ENCODE data around the gene SLC12A7.

The SLC12A7 gene

GRCh38 chr5:1156754-1157460, 45.0 kb upstream of the SLC12A7 start:
- Histone ChIP-seq H3K4me3 (ENCODE audit: low read length, poor library complexity, severe bottlenecking) (no peak overlapping the region), H3K9ac (ENCODE audit: low read depth, low read length, poor library complexity, severe bottlenecking) (no peak overlapping the region), H3K4me1 (ENCODE audit: insufficient read depth, low read length, poor library complexity, severe bottlenecking) (peaks cover 9% of the 10 kb centered on the region), H3F3A (ENCODE audit: low read depth) (0 out of 2 replicates have a peak, but pooled peaks cover 2% of the 10 kb centered on the region), H4K20me1 (ENCODE audit: insufficient read depth, low read length, poor library complexity, severe bottlenecking) (no peaks in the 10 kb centered on the region), H3K36me3 (ENCODE audit: insufficient read depth, low read length) (no peaks in the 10 kb centered on the region), H3K4me2 (ENCODE audit: low read depth, low read length, poor library complexity, severe bottlenecking) (no peak overlapping the region), H2AFZ (ENCODE audit: low read length) (no peak overlapping the region), H3K27me3 (ENCODE audit: insufficient read depth, low read length, poor library complexity, severe bottlenecking) (no peaks in the 10 kb centered on the region), H3K9me2 (replicated peaks; ENCODE audit: low read depth, low read length) (no peaks in the 10 kb centered on the region), H3K9me3 (ENCODE audit: insufficient read depth, low read depth, low read length) (no peaks in the 10 kb centered on the region), H3K79me2 (ENCODE audit: insufficient read depth, low read length) (no peaks in the 10 kb centered on the region)
- TF ChIP-seq CTCF (conservative IDR thresholded peaks at IDR 0.05; ENCODE audit: low read length) (no peak), EZH2phosphoT487 (IDR thresholded peaks at IDR 0.05; ENCODE audit: borderline replicate concordance) (no peak)

- no peak overlapping the region for H2AFZ ChIP-seq (ENCODE audit: low read length)
- H4K20me1 ChIP-seq (ENCODE audit: insufficient read depth, low read length, poor library complexity, severe bottlenecking), result no peaks in the 10 kb centered on the region
- TF ChIP-seq CTCF (conservative IDR thresholded peaks at IDR 0.05; ENCODE audit: low read length), result no peak
- no peak for TF ChIP-seq EZH2phosphoT487 (IDR thresholded peaks at IDR 0.05; ENCODE audit: borderline replicate concordance)
- 0 out of 2 replicates have a peak, but pooled peaks cover 2% of the 10 kb centered on the region for H3F3A ChIP-seq (ENCODE audit: low read depth)
- H3K4me3 ChIP-seq (ENCODE audit: low read length, poor library complexity, severe bottlenecking), result no peak overlapping the region
- no peaks in the 10 kb centered on the region for H3K36me3 ChIP-seq (ENCODE audit: insufficient read depth, low read length)
- no peaks in the 10 kb centered on the region for H3K9me3 ChIP-seq (ENCODE audit: insufficient read depth, low read depth, low read length)
- no peak overlapping the region for H3K4me2 ChIP-seq (ENCODE audit: low read depth, low read length, poor library complexity, severe bottlenecking)
- H3K9me2 ChIP-seq (replicated peaks; ENCODE audit: low read depth, low read length), result no peaks in the 10 kb centered on the region
- peaks cover 12% of the 10 kb centered on the region for H3K4me1 ChIP-seq (ENCODE audit: insufficient read depth, low read length, poor library complexity, severe bottlenecking)
- H3K9ac ChIP-seq (ENCODE audit: low read depth, low read length, poor library complexity, severe bottlenecking), result no peak overlapping the region
- H3K27me3 ChIP-seq (ENCODE audit: insufficient read depth, low read length, poor library complexity, severe bottlenecking), result no peaks in the 10 kb centered on the region
- no peaks in the 10 kb centered on the region for H3K79me2 ChIP-seq (ENCODE audit: insufficient read depth, low read length)
Observed at GRCh38 chr5:1156033-1156753, 44.3 kb upstream of the SLC12A7 start.

GRCh38 chr5:1155191-1156032, 43.5 kb upstream of the SLC12A7 start:
- 0 out of 2 replicates have a peak, but pooled peaks cover 2% of the 10 kb centered on the region for H3F3A ChIP-seq (ENCODE audit: low read depth)
- no peak overlapping the region for H2AFZ ChIP-seq (ENCODE audit: low read length)
- no peaks in the 10 kb centered on the region for H3K27me3 ChIP-seq (ENCODE audit: insufficient read depth, low read length, poor library complexity, severe bottlenecking)
- H3K79me2 ChIP-seq (ENCODE audit: insufficient read depth, low read length), result no peaks in the 10 kb centered on the region
- H3K9me3 ChIP-seq (ENCODE audit: insufficient read depth, low read depth, low read length), result no peaks in the 10 kb centered on the region
- peaks cover 12% of the 10 kb centered on the region for H3K4me1 ChIP-seq (ENCODE audit: insufficient read depth, low read length, poor library complexity, severe bottlenecking)
- no peaks in the 10 kb centered on the region for H3K9me2 ChIP-seq (replicated peaks; ENCODE audit: low read depth, low read length)
- H3K4me3 ChIP-seq (ENCODE audit: low read length, poor library complexity, severe bottlenecking), result no peak overlapping the region
- TF ChIP-seq EZH2phosphoT487 (IDR thresholded peaks at IDR 0.05; ENCODE audit: borderline replicate concordance) (no peak), CTCF (conservative IDR thresholded peaks at IDR 0.05; ENCODE audit: low read length) (no peak)
- H3K36me3 ChIP-seq (ENCODE audit: insufficient read depth, low read length), result no peaks in the 10 kb centered on the region
- H3K4me2 ChIP-seq (ENCODE audit: low read depth, low read length, poor library complexity, severe bottlenecking), result no peak overlapping the region
- no peak overlapping the region for H3K9ac ChIP-seq (ENCODE audit: low read depth, low read length, poor library complexity, severe bottlenecking)
- no peaks in the 10 kb centered on the region for H4K20me1 ChIP-seq (ENCODE audit: insufficient read depth, low read length, poor library complexity, severe bottlenecking)

All from Loucy (cell line).